AG04449 (cell line): ENCODE data around the gene AKT1S1.

Experiments
- CTCF ChIA-PET: fragments of 350-600 bp; formaldehyde crosslinking; extraction: SDS; loops from one replicate; lab custom pipeline; 2021; ENCODE audit warnings: antibody characterized with exemption; lab: Yijun Ruan, JAX
- POLR2A ChIA-PET: fragments of 400-600, 350-600 bp; formaldehyde crosslinking; extraction: SDS; loops from one replicate; lab custom pipeline; 2020; ENCODE audit warnings: antibody characterized with exemption, inconsistent platforms; lab: Yijun Ruan, JAX
- DNase-seq: peaks from one replicate; pipeline ENCODE4 v3.0.0-alpha.2; 2010; ENCODE audit warnings: low read depth, low spot score
- H3K4me3 ChIP-seq: 2 replicates; pipeline ENCODE4 v1.5.1; 2011; ENCODE audit warnings: low read depth, mild to moderate bottlenecking, control low read depth, low read length
- TF ChIP-seq, protein P1 (sequence below): IDR thresholded peaks from one replicate; pipeline ENCODE4 v1.5.1; 2011; ENCODE audit warnings: mild to moderate bottlenecking, moderate library complexity, low read length, control low read depth, inconsistent platforms; ENCODE audit not compliant: insufficient read depth; ENCODE audit errors: missing control alignments

Gene AKT1S1

DNA sequence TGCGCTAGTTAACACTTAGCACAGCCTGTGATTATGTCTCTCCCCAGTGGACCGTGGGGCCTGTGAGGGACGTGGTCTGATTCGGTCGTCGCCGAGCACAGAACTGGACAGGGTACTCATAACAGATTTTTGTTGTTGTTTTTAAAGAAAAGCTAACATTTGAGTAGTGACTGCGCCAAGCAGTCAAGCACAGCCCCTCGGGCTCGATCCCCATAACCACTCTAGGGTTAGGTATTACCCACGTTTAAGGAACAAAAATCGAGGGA is 27.0 kb downstream of the AKT1S1 start:
- ChIA-PET POLR2A (interaction anchor here (0.7 to 1.6 kb wide), 9 partner anchors 11 to 154 kb away, joined by 3 to 10 read pairs (median 5); partner anchors contain the start of genes AKT1S1, MED25 and TBC1D17), CTCF (interaction anchor here (0.9 to 1.0 kb wide), 2 partner anchors 31 to 178 kb away, joined by 4 to 5 read pairs; no protein-coding TSS in a partner anchor)
- peak overlapping the region; percentile 85 for H3K4me3 ChIP-seq
- DNase-seq, result no peak
- TF ChIP-seq, protein P1, sequence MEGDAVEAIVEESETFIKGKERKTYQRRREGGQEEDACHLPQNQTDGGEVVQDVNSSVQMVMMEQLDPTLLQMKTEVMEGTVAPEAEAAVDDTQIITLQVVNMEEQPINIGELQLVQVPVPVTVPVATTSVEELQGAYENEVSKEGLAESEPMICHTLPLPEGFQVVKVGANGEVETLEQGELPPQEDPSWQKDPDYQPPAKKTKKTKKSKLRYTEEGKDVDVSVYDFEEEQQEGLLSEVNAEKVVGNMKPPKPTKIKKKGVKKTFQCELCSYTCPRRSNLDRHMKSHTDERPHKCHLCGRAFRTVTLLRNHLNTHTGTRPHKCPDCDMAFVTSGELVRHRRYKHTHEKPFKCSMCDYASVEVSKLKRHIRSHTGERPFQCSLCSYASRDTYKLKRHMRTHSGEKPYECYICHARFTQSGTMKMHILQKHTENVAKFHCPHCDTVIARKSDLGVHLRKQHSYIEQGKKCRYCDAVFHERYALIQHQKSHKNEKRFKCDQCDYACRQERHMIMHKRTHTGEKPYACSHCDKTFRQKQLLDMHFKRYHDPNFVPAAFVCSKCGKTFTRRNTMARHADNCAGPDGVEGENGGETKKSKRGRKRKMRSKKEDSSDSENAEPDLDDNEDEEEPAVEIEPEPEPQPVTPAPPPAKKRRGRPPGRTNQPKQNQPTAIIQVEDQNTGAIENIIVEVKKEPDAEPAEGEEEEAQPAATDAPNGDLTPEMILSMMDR, result no peak

DNA sequence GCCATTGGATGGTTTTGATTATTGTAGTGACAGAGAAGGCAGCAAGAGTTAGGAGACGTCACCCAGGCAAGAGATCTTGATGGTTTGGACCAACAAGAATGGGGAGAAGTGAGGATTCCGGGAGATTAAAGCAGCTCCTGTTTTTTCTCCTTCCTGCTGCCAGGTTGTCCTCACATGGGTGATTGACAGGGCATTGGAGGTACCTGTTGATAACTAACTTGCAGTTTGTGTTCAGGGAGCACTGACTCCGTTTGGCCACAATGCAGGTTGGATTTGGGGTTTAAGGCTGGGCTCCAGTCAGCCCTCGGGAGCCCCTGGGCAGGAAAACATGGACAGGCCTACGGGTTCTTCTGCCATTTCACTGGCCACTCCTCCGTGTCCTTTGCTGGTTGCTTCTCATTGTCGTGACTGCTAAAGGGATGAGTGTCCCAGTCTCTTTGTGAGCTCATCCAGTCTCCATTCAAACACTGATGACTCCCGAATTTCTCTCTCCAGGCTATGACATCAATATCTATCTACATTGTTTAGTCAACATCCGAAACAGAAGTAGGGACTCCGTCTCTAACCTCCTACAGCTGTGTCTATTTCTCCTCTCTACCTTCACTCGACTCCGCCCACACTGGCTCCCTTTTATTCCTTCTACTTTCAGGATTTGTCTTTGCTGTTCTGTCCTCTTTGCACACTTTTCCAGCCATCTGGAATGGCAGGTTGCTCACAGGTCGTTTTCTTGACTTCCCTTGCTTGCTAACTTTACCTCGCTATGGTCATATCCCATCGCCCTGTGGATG is 27.5 kb downstream of the AKT1S1 start:
- peak overlapping the region; percentile 85 for H3K4me3 ChIP-seq
- POLR2A ChIA-PET, result interaction anchor here (0.8 to 1.6 kb wide), 5 partner anchors 12 to 27 kb away, joined by 3 to 10 read pairs (median 6); partner anchors contain the start of genes AKT1S1 and TBC1D17
- CTCF ChIA-PET, result no interaction called here
- DNase-seq, result no peak
- TF ChIP-seq, protein P1, result no peak

DNA sequence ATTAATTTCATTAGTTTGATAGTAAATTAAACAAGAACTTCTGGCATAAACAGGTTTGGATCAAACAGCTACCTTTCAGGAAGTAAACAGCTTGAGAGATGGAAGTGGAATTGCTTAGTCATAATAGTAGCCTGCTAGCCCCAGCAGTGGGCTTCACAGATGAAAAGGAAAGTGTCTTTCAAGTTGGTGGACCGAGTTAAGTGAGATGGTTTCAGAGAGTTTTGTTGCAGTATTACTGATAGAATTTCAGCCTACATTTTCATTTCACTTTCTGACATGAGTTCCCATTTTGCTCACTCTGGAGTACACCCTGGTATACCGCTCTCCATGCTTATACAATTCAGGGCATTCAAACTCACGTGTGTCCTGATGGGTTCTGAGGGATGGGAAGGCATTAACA is 28.2 kb downstream of the AKT1S1 start:
- POLR2A ChIA-PET, result interaction anchor here (0.7 to 1.3 kb wide), 2 partner anchors 10 to 36 kb away, joined by 3 to 4 read pairs; partner anchors contain the start of gene FUZ
- CTCF ChIA-PET, result no interaction called here
- no peak overlapping the region for H3K4me3 ChIP-seq
- DNase-seq, result no peak
- TF ChIP-seq, protein P1, result no peak

DNA sequence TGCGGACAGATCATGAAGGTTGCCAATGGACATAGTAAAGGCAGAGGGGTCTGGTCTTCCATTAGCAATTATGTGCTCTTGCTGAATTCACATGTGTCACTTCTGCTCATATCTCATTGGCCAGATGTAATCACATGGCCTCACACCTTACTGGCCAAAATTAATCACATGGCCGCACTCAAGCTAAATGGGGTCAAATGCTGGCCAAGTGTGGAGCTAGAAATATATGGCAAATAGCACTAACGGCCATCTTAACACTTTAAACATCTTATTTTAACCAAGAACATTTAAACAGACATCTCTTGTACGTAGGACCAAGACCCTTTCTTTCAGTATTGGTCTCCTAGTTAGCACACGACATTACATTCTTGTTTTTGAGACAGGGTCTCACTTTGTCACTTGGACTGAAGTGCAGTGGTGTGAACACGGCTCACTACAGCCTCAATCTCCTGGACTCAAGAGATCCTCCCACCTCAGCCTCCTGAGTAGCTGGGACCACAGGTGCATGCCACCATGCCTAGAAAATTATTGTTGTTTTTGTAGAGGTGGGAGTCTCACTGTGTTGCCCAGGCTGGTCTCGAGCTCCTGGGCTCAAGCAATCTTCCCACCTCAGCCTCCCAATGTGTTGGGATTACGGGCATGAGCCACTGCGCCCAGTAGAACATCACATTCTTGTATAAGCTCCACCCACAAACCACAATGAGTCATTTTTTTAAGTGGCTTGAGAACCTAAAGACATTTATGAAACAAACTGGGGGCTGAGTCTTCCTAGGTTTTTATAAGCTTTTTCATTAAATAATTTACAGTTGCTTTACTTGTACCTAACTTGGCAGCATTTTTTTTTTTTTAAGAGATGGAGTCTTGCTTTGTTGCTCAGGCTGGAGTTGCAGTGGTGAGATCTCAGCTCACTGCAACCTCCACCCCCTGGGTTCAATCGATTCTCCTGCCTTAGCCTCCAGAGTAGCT is 29.1 kb downstream of the AKT1S1 start:
- POLR2A ChIA-PET, result interaction anchor here (0.7 to 1.3 kb wide), 4 partner anchors 11 to 35 kb away, joined by 3 to 5 read pairs (median 4); partner anchors contain the start of gene FUZ
- TF ChIP-seq, protein P1, result no peak
- peak; percentile 57 for DNase-seq
- H3K4me3 ChIP-seq, result no peak overlapping the region
- CTCF ChIA-PET, result interaction anchor here (1.3 kb wide), 1 partner anchor 176 kb away, joined by 3 read pairs; no protein-coding TSS in a partner anchor

DNA sequence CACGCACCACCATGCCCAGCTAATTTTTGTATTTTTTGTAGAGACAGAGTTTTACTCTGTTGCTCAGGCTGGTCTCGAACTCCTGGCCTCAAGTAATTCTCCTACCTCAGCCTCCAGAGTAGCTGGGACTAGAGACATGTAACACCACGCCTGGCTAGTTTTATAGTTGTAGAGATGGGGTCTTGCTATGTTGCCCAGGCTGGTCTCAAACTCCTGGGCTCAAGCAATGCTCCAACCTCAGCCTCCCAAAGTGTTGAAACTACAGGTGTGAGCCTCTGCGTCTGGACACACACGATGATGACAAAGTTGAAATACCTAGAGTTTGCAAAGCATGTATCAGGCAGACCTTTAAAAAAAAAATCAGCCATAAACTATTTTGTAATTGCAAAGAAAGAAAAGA is 30.7 kb downstream of the AKT1S1 start:
- H3K4me3 ChIP-seq, result no peak overlapping the region
- ChIA-PET POLR2A (no interaction called here), CTCF (no interaction called here)

More for the DNA sequence above, 30.7 kb downstream of the AKT1S1 start:
- DNase-seq, result no peak
- TF ChIP-seq, protein P1, result no peak
